GM21529 (cell line): ENCODE data around the gene HADHA.

Experiments used
- ATAC-seq: cut with Tn5 transposase; IDR thresholded peaks from one replicate; pipeline ENCODE4 v1.9.1; 2021; ENCODE audit not compliant: unreplicated experiment

HADHA gene

DNA sequence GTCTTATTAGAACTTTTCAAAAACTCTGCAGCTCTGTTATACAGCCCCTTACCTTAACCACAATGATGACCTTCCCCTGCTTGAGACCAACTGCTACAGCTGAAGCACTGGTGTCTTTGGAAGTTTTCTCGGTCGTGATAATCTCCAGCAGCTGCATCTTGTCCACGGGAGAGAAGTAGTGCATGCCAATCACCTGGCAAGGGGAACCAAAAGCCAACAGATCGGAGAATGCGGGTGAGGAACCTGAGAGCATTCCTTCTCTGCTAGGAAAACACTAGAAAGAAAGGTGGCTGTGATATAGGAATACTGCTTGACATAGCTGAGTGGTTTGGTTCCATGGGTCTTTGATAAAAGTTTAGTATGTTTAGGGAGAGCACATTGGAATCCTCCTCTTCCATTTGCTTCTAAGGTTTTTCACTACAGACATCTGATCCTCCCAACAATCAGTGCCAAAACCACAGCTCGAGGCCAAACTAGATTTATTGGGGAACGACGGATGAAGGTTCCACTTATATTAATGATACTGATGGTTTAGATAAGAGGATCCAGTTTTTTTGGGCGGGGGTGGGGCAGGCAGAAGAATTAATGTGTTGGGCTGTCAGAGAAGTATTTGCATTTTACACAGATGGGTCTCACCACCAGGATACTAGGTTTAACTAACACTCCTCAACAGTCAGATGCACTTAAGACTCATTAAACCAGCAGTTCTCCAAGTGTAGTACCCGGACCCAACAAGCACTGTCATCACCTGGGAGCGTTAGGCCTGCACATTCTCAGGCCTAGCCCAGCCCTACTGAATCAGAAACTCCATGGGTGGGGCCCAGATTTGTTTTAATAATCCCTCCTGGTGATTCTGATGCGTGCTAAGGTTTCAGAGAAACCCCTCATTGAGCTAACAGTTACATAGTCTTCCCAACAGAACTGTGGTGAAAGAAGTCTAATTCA is 49.1 kb downstream of the HADHA start:
- no peak for ATAC-seq

DNA sequence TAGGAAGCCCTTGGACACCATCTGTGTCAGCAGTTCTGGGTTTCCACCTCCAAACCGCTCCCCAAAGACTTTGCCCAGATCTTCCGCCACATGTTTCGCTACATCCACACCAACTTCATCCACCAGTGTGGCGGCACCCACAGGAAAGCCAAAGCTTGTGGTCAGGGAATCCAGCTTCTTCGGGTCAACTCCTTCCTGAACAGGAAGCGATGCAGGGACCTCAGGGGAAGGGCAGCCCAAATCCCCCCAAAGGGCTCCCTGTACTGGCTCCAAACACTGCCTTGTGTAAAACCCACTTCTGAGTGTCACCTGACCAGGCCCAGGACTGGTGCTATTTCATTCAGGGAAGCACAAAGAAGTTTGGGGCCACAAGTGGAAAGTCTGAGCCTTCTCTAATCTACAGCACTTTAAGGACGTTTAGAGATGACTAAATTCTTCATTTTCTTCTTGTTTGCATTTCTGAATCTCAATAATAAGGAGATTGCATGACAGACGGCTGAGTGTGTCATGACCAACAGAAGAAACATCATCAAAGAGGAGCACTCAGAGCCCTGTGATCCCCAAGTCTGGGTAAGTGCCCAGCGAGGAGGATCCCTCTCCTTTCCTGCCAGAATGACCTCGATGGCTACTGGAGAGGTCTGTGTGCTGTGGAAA is 50.7 kb downstream of the HADHA start:
- no peak for ATAC-seq

DNA sequence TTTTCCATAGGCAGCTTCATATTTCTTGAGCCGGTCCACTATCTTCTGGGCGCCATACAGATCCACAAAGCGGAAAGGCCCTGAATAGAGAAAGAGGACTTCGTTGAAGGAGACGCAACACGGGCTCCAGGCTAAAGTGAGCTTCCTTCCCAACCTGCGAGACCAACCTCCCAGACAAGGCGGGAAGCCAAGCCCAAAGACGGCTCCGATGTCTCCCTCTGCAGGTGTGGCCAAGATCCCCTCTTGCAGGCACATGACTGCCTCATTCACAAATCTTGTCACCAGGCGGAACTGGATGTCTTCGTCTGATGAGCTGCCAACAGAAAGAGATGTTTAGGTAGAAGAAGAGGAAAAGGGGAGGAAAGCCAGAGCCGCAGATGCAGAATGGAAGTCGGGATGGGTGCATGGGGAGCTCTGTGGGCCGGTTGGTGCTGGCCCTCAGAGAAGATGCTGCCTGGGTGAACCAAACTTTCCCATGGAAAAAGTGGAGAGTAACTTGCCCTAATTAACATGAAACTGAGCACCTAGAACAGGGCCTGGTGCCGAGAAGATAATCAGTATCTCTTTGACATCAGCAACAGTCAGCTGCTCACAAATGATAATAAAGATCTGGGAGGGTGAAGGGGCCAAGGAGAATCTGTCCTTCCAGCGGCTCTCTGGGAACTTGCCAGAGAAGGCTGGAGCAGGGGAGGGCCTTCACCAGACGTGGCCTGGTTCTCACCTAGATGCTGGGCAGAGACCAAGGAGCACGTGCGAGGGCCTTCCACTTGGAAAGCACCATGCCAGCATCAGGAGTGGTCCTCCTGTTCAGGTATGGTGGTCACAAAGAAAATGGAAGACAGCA is 52.9 kb downstream of the HADHA start:
- no peak for ATAC-seq

DNA sequence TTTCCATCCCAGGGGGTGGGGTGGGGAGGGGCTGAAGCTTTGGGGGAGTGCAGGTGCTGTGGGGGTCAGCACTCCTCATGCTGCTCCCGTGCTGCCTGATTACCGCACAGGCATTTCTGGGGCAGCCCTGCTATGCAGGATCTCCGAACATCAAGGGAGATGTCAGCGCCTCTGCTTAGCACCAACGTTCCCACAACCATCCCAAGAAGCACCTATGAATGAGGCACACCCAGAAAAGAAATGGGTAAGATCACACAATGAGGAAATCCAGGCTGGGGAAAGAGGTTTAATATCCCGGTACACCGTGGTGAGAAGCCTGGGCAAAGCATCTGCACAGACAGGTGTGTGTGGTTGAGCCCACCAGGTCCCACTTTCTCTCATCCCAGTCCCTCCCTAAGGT is 54.1 kb downstream of the HADHA start:
- ATAC-seq: no peak

DNA sequence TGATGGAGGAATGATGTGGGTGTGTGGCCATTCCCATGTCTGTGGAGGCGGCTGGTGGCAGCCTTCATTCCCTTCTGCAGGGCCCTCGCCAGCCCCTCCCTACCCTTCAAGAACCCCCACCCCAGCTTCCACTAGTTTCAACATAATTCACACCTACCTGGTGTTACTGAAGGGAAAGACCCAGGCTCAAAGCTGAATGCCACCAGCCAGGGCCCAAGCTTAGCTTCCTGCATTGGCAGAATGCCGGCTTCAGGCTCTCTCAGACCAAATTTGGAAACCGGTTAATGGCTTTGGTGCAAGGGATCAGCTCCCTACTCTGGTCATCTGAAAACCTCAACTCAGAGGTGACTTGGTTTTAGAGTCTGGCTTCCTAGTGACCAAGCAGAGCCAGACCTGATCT is 54.7 kb downstream of the HADHA start:
- ATAC-seq: no peak

DNA sequence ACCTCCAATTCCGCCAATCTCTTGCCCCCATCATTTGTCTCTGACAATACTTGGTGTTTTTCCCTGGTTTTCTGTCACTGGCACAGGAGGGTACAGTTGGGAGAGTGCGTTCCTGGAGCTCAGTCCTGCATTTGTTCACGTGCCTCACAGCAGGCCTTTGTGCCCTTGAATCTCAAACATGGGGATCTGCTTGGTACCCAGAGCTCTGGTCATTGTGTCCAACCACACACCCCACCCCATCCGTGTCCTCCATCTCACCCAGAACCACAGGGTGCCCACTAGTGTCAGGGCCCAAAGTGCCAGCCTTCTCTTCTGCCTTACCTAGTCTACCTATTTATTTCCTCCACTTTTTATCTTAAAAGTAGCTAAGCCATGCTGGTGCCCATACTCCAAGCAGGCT is 55.3 kb downstream of the HADHA start:
- no peak for ATAC-seq

DNA sequence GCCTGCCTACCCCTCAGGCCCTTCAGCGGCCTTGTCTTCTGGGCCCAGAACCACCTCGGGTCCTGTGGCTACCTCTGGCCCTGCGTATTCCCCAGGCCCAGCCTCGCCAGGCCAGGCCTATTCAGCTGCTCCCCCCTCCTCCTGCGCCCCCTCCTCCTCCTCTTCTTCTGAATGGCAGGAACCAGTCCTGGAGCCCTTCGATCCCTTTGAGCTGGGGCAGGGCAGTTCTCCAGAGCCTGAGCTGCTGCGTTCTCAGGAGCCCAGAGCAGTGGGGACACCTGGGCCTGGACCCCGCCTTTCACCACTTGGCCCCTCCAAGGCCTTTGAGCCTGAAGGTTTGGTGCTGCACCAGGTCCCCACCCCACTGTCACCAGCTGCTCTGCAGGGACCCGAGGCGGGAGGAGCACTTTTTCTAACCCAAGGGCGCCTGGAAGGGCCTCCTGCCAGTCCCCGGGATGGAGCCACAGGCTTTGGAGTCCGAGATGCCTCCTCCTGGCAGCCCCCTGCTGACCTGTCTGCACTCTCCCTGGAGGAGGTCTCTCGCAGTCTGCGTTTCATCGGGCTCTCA is 56.8 kb downstream of the HADHA start:
- ATAC-seq: no peak

DNA sequence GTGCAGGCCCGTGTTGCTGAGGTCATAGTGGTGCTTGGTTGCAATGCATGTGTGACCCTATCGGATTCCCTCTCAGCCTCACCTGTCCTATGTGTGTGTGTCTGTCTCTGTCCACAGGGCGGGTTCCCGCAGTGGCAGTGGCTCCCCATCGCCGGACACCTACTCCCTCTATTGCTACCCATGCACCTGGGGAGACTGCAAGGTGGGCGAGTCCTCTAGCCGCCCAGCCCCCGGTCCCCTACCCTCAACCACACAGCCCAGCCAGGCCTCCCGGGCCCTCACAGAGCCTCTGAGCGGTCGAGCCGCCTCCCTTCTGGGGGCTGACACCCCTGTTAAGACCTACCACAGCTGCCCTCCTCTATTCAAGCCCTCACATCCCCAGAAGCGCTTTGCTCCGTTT is 57.3 kb downstream of the HADHA start:
- ATAC-seq: no peak

- ATAC-seq: no peak
These were observed 58.3 kb downstream of the HADHA start for GRCh38 chr2:26185954-26186770.

DNA sequence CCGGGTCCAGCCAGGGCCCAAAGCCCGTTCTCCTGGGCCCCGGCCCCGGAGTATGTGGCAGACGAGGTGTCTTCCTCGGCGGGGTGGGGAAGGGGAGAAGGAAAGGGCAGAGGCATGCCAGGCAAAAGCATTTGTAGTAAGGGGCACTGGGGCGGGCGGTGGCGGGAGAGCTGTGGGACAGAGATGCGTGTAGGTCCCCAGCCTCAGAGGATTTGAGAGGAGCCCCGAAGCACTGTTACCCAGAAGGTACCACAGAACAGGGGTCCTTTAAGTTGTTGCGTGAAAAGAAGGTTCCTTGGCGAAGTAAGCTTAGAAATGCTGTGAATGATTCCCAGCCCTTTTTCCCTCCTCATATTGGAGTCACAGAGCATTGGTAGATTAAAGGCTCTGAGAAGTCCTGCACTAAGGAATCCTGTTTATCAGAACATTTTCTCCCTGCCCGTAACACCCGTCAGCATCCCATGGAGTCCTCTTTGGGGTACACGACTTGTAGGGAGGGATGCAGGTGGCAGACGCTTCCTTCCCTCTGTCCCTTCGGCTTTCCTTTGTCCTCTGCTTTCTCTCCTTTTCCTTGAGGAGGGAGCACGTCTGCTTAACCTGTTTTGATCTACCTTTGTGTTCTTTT is 59.0 kb downstream of the HADHA start:
- ATAC-seq: no peak

DNA sequence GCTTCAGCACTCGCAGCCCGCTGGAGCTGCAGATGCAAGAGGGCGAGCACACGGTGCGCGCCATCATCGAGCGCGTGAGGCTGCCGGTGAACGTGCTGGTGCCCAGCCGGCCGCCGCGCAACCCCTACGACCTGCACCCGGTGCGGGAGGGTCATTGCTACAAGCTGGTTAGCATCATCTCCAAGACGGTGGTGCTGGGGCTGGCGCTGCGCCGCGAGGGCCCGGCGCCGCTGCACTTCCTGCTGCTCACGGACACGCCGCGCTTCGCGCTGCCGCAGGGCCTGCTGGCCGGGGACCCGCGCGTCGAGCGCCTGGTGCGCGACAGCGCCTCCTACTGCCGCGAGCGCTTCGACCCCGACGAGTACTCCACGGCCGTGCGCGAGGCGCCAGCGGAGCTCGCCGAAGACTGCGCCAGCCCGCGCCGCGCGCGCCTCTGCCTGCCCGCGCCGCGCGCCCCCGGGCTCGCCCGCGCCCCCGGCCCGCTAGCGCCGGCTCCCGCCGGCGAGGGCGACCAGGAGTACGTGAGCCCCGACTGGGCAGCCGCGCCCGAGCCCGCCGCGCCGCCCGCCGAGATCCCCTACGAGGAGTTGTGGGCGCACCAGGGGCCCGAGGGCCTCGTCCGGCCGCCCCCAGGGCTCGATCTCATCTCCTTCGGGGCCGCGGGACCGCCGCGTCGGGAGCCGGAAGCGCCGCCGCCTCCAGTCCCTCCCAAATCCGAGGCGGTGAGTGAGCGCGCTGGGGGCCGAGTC is 59.7 kb downstream of the HADHA start:
- ATAC-seq: no peak

DNA sequence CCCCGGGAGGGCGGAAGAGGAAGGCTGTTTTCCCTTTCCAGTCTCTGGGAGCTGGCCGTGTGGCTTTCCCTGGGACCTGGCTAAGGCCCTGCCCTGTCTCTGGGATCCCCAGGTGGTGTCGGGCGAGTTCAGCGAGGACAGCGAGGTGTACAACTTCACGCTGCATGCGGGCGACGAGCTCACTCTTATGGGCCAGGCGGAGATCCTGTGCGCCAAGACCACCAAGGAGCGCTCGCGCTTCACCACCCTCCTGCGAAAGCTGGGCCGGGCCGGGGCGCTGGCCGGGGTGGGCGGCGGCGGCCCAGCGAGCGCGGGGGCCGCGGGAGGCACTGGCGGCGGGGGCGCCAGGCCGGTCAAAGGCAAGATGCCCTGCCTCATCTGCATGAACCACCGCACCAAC is 60.3 kb downstream of the HADHA start:
- no peak for ATAC-seq

DNA sequence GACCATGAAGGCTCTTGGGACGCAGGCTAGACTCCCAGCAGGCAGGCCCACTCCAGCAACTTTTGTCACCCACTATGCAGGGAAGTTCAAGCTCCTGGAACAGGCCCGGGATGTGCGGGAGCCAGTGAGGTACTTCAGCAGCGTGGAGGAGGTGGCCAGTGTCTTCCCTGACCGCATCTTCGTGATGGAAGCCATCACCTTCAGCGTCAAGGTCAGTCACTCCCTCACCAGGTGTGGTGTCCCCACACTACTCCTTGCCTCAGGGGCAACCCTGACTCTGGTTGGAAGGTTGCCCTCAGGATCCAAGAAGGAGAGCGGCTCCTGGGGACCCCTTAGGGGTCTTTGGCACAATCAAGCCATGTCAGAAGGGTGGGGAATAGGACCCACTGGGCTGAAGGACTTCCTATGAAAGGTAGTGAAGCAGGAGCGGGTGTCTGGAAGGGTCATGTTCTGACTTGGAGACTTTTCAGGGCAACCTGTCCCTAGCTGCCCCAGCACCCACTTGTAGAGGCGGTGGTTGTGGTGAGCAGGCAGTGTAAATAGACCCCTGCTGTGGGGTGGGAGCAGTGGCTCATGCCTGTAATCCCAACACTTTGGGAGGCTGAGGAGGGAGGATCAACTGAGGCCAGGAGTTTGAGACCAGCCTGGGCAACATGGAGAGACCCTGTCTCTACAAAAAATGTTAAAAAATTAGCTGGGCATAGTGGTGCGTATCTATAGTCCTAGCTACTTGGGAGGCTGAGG is 61.4 kb downstream of the HADHA start:
- no peak for ATAC-seq

GRCh38 chr2:26182441-26182840 is 62.0 kb downstream of the HADHA start:
- no peak for ATAC-seq

GRCh38 chr2:26179446-26179913 is 65.0 kb downstream of the HADHA start:
- ATAC-seq: no peak

- ATAC-seq: no peak
These were observed 65.5 kb downstream of the HADHA start for GRCh38 chr2:26178746-26179436.

DNA sequence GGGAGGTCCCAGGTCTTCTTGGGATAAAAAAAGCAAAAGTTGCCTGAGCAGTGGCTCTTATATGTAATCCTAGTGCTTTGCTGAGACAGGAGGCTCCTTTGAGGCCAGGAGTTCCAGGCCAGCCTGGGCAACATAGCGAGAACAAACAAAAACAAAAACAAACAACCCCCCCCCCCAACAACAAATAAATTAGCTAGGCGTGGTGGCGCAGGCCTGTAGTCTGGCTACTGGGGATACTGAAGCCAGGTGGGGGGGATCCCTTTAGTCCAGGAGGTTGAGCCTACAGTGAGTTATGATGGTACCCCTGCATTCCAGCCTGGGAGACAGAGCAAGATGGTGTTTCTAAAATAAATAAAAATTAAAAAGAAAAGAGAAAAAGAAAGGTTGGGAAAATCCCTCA is 66.2 kb downstream of the HADHA start:
- no peak for ATAC-seq

DNA sequence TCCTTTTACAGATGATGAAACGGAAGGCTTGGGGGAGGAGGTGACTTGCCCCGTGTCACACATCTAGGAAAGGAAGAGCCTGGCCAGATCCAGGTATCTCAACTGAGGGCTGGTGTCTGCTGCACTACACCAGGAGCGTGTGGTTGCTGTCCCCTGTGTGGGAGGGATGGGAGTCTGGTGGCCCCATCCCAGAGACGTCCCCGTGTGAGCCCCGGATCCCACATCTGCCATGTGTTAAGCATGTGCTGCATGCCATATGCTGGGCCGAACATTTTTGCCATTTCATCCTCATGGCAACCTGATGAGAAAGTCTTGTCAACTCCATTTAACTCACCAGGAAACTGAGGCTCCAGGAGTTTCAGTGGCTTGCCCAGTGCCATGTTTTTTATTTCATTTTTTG is 67.3 kb downstream of the HADHA start:
- no peak for ATAC-seq
